Dedifferentiated amniotic fluid mesenchymal stem cell (primary cell): ENCODE measurements around the gene KCNQ5.

Source experiments
- DNase-seq: peaks from one replicate; pipeline ENCODE4 v3.0.0-alpha.2; 2016; ENCODE audit errors: extremely low spot score

Gene KCNQ5

DNA sequence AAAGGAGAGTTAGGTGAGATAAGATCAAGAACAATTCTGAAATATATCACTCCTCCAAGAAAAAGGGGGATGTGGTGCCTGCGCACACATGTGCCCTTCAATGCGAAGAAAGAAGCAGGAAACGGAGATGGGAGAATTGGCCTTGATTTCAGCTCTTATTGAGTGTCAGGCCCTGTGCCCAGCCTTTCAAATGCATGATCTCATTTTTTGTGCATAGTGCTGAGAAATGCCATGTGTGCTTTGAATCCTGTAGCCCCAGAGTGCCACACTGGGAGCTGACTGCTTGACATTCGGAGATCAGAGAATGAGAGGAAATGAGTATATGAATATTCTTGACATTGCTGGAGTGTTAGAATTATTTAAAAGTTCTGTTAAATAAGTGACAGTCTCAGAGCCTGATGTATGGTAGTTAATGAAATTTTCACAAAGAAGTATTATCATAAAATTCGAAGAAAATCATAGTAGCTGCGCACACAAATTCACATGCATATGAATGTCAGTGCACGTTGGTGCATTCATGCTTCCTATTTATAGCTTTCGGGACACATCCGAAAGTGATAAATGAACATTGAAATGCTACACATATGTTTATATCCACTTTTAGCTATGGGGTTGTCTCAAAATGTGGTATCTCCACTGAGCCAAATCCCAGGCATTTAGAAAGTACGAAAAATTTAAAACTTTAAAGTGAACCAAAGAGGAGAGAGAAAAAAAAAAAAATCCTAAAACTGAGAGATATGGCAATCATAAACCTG, 172.0 kb downstream of the KCNQ5 start:
- DNase-seq, result no peak

DNA sequence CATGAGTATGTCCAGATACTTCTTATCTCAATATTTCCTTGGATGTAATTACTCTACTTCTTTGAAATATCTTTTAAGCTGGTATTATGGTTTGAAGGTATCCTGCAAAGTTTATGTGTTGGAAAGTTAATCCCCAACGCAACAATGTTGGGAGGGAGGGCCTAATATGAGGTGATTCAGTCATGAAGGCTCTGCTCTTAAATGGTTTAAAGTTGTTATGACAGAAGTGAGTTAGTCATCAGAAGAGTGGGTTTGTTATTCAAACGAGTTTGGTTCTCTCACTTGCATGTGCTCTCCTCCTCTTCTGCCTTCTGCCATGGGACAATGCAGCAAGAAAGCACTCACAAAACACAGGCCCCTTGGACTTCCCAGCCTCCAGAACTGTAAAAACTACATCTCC, 176.3 kb downstream of the KCNQ5 start:
- DNase-seq, result no peak

DNA sequence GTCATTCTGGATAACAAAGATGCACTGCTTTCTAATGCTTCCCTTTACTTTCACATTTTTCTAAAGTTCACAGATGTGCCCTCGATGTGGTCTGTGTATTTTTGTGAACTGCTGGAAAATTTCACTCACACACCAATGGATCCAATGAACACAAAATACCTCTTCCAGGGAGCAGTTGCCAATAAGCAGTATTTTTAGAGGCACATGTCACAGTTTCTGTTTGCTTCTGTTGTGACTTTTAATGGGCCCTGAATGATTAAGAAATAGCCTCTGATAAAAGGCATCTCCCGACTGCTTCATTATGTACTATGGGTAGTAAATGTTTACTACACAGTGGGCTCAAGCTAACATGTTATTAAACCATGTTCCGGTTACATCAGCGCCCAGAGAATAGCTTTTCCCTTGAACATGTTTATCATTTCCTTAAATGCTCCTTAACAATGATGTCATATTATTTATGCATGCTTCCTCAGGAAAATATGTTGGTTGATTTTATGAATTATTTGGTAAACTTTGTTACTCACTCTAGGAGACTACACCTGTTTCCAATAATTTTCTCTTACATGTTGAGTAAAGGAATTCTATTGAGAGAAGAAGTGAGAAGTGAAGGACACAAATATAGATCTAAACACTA, 188.0 kb downstream of the KCNQ5 start:
- DNase-seq, result no peak

DNA sequence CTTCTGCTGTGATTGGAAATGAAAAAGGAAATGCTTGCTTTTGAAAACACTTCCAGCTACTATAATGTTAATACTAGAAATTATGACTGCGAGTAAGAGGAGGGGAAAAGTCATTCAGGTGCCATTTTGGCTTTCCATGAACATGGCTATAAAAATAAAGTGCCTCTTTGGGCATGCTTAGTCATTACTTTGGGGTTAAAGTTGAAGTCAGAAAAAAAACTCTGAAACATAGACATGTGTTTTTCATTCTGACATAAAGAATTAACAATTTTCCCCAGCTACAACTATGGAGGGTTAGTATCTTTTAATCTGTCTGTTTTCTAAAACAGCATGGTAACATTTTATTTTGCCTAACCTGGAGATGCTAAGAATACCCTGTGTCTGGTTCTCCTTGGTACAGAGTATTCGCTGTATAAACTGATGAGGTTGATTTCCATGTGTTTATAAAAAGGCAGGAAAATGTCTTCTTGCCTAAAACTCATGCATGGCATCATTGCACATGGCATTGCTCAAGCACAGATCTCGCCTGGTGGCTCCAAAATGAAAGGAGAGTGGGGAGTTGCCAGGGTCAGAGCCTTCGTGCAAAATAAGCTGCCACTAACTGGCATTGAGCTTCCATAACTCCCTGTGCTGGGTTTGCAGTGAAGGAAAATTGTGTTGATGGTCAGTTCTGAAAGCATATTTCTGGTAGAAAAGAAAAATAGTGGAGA, 188.9 kb downstream of the KCNQ5 start:
- no peak for DNase-seq

DNA sequence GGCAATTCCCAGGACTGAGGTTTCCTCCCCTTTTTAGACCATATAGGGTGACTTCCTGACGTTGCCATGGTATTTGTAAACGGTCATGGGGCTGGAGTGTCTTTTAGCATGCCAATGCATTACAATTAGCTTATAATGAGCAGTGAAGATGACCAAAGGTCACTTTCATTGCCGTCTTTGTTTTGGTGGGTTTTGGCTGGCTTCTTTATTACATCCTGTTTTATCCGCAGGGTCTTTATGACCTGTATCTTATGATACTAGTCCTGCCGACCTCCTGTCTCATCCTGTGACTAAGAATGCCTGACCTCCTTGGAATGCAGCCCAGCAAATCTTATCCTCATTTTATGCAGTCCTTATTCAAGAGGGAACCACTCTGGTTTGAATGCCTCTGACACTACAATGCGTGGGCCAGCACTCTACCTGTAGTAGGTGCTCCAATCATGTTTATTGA, 190.1 kb downstream of the KCNQ5 start:
- no peak for DNase-seq

DNA sequence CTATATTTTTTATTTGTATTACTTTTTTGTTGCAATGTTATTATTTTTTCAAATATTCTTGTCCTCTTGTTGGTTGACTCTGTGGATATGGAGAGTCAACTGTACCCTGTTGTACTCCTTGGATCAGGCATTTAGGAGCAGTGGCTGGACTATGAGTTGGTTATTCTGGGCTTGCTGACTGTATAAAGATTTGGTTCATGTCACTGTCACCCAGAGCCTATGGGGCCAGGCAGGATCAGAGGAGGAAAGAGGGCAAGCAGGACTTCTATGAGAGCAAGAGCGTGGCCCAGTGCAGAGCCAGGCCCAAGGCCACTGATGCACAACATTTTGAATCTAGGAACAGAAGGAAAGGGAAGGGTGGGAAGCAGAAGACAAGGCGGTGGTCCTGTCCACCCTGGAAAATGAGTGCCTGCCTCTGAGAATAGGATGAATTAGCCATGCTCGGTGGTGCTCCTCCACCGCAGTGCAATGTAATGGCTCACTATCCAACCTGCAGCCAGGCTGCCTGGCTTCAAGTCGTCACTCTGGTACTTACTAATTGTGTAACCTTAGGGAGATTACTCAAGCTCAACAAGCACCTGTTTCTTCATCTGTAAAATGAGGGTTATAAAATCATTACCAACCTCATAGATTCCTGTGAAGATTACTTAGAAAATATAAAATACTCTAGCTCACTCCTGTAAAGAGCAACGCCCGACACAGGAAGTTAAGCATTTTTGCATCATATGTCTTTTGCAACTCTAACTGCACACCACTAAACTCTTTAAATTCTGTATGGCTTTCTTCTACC, 192.1 kb downstream of the KCNQ5 start:
- DNase-seq, result no peak

DNA sequence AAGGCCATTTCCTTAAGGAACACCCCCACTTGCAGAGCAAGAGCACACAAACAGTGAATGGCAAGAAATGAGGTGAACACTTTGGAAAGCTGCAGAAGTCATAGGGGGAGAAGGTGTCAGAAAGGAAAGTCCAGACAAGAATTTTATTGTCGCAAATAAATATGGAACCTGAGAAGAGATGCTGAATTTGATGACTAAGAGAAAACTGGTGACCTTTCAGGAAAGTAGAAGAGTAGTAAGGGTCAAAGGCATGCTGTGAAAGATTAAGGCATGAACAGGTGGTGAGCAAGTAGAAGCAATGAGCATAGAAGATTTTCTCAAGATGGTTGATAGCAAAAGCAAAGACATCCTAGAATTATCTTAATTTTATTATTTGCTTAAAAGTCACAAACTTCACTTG, 194.2 kb downstream of the KCNQ5 start:
- DNase-seq, result no peak

DNA sequence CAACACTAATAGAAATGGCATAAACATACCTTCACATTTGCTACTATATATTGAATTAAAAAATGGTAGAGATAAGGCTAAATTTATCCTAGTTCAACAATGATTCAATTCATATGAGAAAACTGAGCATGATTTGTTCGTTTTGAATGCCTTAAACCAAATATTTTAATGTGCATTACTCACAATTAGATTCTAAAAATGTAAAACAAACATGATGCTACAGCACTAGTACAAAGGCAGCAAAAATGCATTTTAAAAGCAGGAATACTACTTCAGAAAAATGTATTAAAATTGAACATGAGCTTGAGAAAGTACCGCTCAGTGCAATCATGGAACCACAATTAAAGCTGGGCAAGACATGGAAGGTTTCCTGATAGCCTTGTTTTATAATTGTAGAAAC, 195.3 kb downstream of the KCNQ5 start:
- DNase-seq, result no peak

DNA sequence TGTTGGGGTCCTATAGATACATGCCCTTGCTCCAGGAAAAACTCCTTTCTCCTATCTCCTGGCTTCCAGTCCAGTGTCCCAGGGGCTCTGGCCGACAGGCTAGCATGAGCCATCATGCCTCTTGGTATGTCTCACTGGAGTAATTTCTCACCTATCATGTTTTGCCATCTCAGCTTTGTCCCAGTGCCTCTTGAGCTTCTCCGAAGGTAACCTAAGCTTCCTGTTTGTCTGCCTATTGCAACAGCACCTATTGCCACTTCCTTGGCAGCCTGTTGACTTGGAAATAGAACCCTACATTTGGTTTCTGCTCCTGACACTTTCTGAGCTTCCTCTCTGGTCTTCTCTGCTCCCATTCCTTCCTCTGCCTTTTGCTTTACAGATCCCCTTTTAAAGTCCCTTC, 197.7 kb downstream of the KCNQ5 start:
- DNase-seq, result no peak

DNA sequence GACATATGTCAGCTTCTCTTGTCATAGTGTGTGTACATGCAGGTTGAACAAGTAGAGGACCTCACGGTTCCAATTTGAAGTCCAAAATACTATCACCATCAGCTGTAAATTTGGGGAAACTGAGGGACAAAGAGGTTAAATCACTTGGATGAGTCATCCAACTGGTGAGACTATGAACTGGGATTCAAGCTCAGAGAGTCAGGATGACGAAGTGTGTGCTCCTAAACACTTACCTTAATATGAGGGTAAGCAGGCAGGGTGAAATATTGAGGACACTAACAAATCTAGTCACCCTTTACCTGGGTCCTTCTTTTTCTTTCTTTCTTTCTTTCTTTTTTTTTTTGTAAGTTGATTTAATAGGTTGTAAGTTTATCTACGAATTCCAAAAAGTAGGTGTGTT, 198.3 kb downstream of the KCNQ5 start:
- DNase-seq, result no peak

DNA sequence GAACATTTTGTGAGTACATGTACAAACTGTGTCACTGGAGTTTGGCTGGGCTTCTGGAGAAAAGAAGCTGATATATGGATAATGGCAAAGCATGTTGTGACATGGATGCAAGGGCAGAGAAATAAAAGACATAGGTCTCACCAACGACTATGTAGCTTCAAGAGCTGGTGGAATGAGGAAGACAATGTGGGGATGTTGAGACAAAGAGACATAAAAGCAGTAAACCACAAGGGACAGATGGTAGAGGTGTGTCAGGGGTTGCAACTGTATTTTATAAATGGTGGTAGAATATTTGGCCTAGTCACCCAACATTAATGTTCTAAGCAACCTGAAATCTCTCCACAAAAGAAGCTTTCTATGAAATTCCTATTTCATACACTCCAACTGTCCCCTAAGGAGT, 199.0 kb downstream of the KCNQ5 start:
- DNase-seq, result no peak

DNA sequence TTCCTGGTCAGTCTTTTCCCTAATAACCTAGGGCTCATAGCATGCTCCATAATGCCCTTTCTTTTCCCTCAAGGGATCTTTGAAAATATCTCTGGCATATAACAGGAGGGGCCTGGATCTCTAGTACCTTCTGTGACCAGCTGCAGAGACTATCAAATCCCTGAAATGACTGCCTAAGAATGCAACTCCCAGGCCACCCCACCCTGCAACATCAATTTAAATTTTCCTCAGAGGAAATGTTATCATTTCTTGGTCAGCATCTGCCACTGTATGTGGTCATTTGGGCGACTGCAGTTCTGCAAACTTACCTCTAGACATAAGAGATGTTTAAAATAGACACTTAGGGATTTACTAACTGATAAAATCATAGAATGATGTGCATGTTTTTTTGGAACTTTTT, 200.2 kb downstream of the KCNQ5 start:
- no peak for DNase-seq

DNA sequence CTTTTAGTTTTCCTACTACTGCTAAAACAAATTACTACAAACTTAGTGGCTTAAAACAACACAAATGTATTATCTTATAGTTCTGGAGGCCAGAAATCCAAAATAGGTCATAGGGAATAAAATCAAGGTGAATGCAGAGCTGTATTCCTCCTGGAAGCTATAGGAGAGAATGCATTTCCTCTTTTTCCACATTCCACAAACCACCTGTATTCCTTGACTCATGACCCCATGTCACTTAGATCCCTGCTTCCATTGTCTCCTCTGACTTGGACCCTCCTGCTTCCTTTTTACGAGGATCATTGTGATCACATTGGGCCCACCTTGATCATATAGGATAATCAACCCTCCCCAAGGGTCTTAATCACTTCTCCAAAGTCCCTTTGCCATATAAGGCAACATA, 200.8 kb downstream of the KCNQ5 start:
- no peak for DNase-seq

DNA sequence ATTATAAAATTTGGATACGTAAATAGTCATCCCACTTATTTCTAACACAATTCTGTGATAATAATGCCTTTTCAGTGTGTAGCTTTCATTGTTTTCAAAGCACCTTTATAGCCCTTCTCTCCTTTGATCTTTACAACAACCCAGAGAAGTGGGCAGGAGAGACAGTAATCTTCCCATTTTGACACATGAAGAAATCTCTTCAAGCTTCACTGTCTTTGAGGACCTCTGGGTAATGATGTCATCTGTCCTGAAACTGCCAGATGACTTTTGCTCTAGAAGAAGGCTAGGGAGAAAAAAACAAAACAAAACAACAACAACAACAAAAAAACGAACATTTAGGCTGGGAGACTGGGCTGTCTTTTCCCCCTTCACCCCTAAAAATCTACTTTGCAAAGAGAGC, 203.0 kb downstream of the KCNQ5 start:
- DNase-seq, result no peak

DNA sequence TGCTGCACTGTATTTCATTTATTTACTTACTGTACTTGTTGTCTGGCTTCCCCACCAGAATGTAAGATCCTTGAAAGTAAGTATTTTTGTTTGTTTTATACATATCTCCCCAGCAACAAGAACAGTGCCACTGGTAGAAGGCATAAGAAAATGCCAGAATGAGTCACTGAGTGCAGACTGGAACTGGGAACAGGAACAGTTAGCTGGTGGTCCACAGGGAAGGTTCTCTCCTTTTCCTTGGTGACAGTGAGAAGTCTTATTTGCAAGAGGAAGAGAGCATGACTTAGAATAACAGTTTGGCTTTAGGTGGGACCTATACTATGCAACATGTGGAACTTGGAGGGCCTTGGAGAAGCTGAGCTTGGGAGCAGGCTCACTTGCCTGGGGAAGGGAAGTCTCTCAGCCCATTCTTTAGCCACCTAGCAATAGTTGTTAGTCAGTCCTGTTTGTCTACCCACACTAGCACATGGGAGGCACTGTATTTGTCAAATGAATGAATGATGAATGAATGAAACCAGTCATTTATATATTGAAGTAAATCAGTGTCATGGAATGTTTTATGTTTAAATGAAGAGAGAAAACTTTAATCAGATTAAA, 203.5 kb downstream of the KCNQ5 start:
- no peak for DNase-seq

DNA sequence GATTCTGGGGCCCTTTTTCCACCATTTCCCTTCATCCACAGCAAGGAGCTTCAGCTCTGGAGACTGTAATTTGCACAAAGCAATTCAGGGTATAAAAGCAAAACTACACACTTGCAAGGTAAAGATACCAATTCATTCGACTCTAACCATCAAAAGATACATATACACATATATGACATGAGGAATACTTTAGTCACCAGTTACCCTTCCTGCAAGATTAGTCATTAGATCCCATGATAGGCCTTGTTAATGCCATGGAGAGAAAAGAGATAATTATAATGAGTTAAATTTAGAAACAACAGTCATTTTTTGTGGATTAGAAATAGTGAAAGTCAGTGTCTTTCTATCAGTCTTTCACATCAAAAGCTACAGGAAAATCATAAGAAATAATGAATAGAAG, 204.2 kb downstream of the KCNQ5 start:
- DNase-seq, result no peak

DNA sequence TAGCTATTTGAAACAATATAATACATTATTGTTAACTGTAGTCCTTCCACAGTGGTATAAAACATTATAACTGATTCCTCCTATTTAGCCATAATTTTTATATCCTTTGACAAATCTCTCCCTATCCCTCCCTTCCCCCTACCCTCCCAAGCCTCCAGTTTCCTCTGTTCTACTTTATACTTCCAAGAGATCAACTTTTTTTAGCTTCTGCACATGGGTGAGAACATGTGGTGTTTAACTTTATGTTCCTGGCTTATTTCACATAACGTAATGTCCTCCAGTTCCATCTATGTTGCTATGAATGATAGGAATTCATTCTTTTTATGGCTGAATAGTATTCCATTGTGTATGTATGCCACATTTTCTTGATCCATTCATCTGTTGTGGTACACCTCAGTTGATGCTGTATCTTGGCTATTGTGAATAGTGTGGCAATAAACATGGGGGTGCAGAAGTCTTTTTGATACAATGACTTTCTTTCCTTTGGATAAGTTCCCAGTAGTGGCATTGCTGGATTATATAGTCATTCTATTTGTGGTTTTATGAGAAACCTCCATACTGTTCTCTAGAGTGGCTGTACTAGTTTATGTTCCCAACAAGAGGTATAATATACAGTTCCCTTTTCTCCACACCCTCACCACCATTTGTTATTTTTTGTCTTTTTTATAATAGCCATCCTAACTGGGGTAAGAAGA, 205.0 kb downstream of the KCNQ5 start:
- no peak for DNase-seq

DNA sequence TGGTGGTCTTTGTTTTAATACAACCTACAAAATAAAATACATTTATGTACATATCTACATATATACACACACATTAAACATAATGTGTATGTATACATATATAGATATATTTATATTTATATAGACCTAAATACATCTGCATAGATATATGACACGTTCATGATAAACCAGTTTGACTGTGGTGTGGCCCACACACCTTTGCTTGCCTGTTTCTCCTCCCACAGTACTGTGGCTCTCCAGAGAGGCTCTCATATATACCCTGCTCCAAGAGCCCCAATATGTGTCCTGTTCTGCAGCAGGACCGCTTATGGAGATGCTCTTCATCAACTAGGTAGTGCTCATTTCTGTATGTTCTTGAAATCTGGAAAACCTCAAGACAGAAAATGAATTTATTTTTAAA, 207.0 kb downstream of the KCNQ5 start:
- DNase-seq, result no peak

DNA sequence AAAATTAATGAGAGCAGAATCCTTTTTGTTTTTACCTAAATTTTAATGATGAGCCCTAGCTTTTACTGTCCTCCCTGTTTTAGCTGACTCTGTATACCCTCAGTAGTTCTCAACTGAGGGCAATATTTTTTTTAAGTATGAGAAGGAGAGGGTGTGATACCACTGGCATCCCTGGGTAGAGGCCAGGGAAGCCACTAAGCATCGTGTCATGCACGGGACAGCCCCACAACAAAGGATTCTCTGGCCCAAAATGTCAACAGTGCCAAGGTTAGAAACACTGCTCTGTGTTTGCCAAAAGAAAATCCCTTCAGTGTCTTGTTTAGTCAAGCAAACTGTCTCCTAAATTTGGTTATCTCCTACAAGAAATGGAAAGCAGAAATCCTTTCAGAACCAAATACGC, 210.4 kb downstream of the KCNQ5 start:
- no peak for DNase-seq

DNA sequence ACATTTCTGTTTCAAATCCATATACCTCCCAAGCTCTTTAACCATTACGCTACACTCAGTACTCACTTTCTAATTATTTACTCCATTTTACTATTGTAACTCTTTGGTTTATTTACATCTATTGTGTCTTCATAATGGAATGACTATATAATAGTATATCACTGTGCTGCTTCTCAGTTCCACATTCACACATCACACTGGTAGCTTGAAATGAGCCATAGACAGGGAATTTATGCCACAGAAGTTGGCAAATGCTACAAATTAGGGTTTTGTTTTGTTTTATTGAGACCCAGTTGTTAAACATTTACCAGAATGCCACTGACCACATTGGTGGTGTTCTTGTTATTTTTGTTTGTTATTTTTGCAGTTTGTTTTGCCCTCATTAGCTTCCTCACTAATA, 213.9 kb downstream of the KCNQ5 start:
- DNase-seq, result no peak

DNA sequence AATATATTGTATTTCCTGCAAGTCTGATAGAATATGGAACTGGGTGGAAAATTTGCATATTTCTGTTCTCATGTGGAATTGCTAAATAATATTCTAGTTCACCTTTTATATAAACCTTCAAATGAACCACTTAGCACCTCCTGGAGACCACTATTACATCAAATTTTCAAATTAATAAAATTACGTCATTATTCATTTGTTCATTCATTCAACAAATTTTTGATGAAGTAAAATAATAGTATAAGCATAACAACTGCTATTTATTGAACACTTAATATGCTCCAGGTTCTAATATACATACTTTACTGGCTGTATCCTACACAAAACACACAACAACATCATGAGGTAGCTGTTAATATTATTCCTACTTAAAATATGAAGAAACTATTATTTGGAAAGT, 215.1 kb downstream of the KCNQ5 start:
- no peak for DNase-seq
